Measurements from ENCODE around the gene ALK.

Gene ALK

DNA sequence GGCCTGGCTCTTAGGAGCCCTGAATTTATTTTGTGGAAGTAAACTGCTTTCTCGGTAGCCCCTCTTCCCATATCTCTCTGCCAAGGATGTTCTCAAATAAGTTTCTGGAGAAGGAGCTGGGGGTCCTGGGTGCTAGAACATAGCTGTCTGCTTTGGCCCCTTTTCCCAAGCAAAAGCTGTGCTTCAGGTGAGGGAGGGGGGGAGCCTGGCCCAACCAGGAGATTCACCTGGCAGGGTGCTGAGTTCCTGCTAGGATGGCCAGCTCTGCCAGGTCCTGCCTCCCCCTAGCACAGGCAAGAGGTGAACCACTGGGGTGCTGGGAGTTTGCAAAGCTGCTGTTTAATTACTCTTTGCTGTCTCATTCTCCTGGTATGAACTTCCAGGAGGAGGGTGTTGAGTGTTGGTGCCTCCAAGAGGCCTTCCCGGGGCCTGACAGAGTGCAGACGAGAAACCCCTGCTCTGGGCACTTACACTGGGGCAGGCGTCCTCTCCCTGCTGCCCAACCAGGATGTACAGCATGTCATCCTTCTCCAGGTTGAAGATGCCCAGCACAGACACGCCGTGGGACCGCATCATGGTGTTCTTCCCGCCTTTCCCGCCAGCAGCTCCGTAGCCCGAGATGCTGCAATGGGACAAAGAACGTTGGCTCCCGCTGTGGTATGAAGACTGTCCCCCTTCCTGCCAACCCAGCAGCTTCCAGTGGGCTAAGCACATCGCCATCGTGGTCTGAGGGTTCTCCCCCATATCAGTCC is 682.0 kb downstream of the ALK start:
- no peak overlapping the region for H3K27ac ChIP-seq
- H3K4me3 ChIP-seq: no peak overlapping the region

DNA sequence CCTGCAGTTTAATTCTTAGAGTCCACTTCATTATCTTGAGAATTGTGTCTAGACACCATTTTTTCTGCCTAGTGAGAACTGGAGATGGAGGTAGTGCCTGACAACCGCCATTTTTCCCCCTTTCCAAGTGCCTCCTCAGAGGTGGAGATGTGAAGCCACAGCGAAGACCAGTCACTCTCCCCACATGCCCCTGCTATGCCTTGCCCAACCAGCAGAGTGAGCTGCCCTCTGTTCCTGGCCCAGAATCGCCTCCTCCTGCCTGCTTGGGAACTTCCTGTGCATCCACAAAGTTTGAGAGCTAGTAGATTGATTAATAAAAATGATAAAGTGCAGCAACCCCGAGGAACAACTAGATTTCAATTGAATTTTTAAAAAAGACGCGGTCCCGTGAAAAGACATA is 682.9 kb downstream of the ALK start:
- no peak overlapping the region for H3K27ac ChIP-seq

DNA sequence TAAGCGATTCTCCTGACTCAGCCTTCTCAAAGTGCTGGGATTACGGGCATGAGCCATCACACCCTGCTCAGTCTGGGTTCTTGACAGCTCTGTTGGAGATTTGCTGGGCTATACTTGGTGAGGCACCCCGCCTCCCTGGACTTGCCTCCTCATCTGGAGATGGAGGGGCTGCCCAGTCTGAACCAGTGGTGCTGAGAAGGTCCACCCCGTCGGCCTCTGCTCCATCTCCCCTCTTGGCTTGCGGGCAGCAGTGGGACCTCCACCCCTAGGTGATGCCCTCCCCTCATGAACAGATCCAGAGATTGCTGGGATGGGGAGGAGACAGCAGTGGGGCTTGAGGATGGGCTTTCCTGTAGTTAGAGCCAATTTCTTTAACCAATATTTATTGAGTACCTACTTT is 685.3 kb downstream of the ALK start:
- Histone ChIP-seq H3K4me3 (no peak overlapping the region), H3K27ac (no peak overlapping the region)

More for the DNA sequence above, 682.9 kb downstream of the ALK start:
- no peak overlapping the region for H3K4me3 ChIP-seq

DNA sequence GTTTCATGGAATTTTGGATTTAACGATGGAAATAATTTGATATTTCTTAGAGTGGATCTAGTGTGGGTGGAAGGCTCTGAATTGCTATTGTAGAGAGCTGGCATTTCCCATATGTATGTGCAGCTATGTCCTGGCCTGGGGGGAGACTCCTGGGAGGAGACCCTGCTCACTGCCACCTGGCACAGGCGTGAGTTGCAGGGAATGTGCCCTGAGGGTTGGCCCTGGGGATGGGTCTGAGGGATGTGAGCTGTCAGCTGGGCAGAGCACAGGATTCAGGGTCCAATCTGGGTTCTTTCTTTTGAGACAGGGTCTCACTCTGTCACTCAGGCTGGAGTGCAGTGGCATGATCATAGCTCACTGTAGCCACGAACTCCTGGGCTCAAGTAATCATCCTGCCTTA is 686.0 kb downstream of the ALK start:
- Histone ChIP-seq H3K27ac (no peak overlapping the region), H3K4me3 (no peak overlapping the region)

DNA sequence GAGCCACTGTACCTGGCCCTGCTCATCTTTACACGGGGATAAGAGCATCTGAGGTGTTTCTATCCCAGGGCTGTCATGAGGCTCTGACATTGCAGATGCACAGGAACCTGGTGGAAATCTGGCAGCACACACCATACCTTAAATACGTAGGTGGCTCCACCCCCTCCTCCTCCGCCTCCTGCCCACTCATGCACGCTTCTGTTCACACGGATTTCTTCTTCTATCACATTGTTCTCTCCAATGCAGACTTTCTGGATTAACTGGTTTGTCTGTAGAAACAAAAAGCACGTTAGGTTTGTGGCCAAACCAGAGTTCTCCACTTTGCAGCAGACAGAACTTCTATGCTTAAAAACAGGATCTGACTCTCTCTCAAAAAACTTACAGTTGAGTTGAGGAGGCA is 688.0 kb downstream of the ALK start:
- Histone ChIP-seq H3K4me3 (no peak overlapping the region), H3K27ac (peak overlapping the region in 2 of 21 experiments; percentile 15 to 34)

DNA sequence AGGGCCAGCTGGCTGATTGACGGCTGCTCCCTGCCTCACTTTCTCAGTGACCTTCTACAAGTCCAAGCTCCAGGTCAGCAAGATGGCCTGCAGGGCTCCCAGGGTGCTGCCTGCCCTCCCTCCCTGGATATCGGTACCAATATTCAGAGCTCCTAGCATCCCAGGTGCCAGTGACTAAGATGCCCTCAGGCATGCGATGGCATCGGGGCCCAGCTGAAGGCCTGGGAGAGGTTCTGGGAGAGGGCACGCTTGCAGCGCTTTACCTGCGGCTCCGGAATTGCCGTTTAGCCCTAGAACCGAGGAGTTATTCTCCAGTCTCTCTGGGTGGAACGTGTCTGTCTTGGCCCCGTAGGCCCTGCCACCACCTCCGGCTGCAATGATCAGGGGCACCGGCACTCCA is 689.3 kb downstream of the ALK start:
- Histone ChIP-seq H3K27ac (no peak overlapping the region), H3K4me3 (no peak overlapping the region)

DNA sequence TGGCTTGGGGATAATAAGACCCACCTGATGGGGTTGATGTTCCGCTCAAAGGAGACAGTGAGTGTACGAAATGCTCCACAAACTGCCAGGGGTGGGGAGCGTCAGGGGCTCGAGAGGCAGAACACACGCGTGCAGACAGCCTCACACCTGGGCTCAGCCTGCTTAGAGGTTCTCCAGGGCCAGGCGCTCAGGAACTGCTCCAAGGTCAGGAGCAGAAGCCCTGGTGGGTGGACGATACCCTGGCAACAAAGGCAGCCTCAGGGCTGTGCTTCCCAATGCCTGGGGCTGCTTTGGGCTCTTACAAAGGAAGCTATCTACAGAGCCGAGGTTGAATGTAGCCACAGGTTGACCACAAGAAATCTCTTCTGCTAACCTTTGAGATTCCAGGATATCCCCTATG is 691.7 kb downstream of the ALK start:
- H3K4me3 ChIP-seq: no peak overlapping the region
- H3K27ac ChIP-seq: no peak overlapping the region

DNA sequence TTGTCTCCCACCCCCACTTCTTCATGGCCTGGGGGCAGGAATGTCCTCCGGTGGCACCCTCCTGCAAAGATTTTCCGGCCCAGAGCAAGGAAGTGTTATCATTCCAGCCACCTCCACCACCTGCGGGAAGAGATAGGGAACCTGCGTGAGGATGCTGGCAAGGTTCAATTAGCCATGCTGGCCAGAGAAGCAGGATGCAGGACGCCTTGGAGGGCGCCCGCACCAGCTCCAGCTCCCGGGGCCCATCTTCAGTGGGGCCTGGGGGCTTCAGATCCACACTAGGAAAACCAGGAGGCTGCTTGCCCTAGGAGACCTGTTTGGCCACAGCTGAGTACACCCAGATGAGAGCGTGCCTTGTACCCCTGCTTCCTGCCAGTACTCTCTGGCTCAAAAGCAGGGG is 692.4 kb downstream of the ALK start:
- H3K4me3 ChIP-seq: no peak overlapping the region
- H3K27ac ChIP-seq: no peak overlapping the region

DNA sequence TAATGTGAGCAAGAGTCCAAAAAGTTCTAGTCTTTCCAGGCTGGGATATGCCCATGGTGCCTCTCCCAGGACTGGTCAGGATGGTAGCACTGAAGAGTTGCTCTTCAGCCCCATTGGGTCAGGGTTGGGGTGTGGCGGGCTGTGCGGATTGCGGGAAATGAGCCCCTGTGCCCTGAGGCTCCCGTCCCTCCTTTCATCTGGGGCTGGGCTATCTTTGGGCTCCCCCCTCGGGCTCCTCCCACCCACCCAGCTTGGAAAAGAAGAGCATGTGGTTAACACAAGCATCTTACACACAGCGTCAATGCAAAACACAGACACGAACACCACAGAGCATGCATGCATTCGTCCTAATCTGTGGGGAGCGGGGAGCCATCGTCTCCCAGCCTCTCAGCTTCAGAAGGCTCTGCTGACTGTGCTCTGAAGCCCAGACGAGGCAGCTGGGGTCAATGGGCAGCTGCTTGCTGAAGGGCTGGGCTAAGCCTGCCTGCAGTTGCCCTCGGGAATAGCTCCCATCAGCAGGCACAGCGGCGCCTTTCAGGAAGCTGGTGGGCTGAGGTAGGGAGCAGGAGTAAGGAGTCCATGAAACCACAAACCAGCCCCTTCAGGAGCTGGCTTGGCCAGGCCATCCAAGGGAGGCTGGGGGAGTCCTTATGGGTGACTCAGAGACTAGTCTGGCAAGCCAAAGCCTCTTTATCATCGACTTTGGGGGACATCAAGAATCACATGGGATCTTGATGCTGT is 693.3 kb downstream of the ALK start:
- H3K4me3 ChIP-seq: no peak overlapping the region
- peak overlapping the region in 1 of 21 experiments; percentile 23 for H3K27ac ChIP-seq

DNA sequence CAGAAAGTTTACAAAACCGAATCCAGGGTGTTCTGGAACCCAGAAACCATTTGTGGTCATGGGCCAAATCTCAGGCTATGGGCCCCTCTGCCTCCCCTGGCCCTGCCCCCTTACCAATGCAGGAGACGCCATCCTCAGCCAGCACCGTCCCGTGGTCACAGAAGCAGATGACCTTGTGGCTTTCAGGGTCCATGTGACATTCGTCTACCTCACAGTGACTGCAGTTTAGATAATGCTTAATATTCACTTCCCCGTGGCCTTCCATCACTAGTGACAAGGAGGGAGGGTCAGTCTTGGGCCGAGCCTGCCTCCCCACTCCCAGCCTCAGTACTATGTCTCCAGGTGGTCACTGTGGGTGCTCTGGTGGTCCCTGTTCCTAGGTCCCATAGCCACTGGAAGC is 694.6 kb downstream of the ALK start:
- no peak overlapping the region for H3K27ac ChIP-seq
- H3K4me3 ChIP-seq: no peak overlapping the region

DNA sequence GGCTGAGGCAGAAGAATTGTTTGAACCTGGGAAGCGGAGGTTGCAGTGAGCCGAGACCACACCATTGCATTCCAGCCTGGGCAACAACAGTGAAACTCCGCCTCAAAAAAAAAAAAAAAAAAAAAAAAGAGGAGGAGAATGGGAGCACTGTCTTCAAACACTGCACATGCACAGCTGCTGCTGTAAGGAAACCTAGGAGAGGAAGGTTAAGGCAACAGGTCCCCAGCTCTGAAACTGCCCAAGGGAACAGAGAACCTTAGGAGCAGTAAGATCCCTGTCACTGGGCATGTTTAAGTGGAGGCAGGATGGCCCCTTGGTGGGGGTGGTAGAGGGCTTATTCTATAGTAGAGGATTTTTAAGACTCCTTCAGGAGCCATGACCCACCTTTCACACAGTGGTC is 695.0 kb downstream of the ALK start:
- H3K27ac ChIP-seq: no peak overlapping the region

DNA sequence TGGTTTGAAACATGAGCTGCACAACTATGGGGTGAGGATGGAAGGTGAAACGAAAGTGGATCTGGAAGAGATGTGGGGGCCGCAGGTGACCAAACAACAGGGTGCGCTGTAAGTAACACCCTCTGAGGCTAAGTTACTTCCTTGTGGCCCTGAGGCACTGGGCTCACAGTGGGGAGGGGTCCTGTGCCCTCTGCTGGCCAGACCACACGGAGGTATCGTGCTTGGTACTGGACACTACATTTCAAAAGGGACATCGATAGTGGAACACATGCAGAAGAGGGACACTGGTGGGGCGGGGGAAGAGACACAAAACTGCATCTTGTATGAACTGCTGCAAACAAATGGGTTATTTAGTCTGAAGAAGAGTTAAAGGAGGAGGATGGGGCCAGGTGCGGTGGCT is 695.6 kb downstream of the ALK start:
- H3K4me3 ChIP-seq: no peak overlapping the region
- no peak overlapping the region for H3K27ac ChIP-seq

More for the DNA sequence above, 695.0 kb downstream of the ALK start:
- H3K4me3 ChIP-seq: no peak overlapping the region

DNA sequence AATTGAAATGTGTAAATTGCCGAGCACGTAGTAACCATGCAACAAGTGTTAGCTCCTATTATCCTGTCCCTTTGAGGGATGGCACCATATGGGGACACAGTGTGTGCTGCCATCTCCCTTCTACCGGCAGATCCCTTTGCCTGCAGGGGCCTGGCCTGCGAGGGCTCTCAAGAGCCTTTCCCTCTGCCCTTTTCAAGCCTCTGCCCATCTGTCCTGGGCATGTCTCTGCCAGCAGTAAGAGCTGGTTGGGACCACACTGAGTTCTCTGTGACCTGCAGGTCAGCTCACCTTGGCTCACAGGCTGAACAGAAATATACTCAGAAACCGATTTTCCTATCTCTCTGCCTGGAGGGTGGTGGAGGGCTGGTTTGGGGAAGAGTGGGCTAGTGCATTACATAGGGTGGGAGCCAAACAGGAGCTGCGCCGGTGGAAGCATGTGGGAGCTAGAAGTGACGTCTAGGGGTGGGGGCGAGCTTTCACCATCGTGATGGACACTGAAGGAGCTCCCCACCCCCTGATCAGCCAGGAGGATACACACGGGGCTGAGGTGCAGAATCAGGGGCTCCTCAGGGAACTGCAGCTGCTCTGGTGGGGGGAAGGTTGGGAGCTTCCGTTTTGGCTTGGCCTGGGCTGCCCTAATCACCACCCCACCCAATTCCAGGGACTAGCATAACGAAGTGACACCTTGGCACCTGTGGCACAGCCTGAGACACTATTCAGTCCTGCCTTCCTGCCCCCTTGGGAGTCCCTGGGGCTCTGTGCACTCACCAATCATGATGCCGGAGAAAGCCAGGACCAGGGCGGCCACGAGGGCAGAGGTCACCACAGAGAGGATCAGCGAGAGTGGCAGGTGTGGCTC is 696.5 kb downstream of the ALK start:
- H3K27ac ChIP-seq: no peak overlapping the region
- H3K4me3 ChIP-seq: no peak overlapping the region

DNA sequence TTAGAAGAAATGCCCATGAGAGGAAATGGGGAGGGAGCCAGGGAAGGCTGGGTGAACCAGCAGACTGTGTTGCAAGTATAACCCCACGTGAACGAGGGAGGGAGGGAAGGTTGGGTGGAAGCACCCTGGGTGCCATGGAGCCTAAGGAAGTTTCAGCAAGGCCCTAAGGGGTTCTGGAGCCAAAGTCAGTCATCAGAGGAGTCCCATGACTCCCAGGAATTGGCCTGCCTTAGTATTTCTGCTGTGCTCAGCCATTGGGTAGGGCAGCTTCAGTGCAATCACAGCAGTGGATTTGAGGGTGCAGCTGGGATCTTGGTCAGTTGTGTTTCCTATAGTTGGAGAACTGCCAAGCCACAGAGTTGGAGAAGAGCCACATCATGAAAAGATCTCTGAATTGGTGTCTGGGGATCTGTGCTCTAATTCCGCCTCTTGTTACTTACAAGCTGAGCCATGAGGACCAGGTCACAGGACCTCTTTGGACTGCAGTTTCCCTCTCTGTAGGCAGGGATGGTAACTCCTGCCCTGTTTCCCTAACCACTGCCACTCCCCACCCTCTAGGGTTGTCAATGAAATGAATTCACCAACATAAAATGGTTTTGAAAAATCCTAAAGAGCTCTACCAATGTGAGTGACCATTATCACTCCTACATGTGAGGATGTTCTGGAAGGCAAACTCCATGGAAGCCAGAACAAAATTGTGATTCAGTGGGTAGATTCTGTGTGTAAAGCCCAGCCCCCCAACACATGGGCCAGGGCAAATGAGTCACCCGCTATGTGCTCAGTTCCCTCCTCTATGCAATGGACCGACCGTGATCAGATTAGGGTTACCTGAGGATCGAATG is 697.3 kb downstream of the ALK start:
- Histone ChIP-seq H3K27ac (peak overlapping the region in 1 of 21 experiments; percentile 9), H3K4me3 (no peak overlapping the region)

DNA sequence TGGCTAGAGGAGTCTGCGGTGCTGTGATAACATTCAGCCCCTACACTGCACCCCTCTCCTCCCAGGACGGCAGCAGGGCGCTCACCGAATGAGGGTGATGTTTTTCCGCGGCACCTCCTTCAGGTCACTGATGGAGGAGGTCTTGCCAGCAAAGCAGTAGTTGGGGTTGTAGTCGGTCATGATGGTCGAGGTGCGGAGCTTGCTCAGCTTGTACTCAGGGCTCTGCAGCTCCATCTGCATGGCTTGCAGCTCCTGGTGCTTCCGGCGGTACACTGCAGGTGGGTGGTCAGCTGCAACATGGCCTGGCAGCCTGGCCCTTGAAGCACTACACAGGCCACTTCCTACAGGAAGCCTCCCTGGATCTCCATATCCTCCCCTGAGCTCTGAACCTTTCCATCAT is 698.1 kb downstream of the ALK start:
- Histone ChIP-seq H3K27ac (peak overlapping the region in 1 of 21 experiments; percentile 9), H3K4me3 (no peak overlapping the region)

DNA sequence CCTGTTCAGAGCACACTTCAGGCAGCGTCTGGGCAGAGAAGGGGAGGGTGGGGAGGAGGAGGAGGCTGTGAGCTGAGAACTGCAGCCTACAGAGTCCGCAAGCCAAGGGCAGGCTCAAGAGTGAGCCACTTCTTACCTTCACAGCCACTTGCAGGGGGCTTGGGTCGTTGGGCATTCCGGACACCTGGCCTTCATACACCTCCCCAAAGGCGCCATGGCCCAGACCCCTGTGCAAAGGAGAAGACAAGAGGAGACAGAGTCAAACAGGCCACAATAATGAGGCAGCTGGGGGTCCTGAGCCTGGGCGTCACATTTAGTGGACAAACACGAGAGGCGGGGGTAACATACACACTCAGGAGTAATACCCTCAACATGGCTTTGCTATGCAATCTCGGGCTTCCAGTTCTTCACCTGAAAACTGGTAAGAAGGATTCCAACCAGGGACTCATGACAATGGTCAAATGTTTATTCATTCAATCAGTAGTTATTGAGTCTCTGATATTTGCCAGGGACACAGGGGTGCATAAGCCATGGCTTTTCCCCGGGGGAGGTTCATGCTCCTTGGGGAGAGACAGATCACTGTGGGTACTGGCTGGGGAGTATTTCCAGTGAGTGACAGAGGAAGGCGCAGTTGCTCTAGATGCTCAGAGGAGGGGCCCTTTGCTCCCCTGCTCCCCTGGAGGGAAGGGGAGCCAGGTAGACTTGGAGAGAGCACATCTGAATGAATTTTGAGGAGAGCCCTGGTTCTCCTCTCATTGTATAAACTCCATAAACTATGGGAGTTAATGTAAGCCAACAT is 698.8 kb downstream of the ALK start:
- peak overlapping the region in 1 of 21 experiments; percentile 9 for H3K27ac ChIP-seq
- no peak overlapping the region for H3K4me3 ChIP-seq

DNA sequence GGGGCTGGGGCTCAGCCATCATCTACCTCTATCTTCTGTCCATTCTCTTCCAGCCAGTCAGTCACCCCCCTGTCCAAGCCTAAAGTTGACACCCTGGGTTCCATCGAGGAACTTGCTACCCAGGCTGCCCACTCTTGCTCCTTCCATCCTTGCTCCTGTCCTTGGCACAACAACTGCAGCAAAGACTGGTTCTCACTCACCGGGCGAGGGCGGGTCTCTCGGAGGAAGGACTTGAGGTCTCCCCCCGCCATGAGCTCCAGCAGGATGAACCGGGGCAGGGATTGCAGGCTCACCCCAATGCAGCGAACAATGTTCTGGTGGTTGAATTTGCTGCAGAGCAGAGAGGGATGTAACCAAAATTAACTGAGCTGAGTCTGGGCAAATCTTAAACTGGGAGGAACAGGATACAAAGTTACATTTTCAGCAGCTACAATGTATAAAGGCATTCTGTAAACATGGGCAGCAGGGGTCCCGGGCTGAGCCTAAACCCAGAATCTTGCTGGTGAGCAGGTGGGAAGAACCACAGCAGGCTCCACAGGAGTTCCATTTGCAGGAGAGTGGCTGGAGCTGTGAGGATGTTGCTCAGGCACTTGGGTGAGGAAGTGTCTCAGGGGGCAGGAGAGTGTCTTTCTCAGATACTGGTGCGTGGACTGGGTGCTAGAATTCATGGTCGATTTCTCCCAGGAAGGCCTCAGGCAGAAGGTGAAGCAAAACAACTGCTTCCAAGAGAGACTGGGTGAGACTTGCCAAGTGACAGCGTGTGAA is 700.7 kb downstream of the ALK start:
- Histone ChIP-seq H3K27ac (no peak overlapping the region), H3K4me3 (no peak overlapping the region)

DNA sequence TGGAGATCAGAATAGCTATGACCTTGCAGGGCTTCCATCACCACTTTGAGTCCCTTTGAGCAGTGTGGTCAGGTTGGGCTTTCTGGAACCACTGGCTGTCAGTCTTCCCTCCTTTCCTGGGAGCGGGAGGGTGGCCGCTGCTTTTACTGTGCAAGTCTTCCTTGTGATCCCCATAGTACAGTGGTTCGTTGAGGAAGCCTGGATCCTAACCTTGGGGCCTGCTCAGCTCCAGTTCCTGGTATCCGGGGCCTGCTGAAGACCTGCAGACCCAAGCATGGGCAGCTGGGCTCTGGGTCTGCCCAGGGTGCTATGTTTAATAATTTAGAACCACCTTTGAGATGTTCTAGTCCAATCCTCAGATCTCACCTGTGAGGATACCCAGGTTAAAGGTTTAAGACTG is 702.0 kb downstream of the ALK start:
- no peak overlapping the region for H3K4me3 ChIP-seq
- H3K27ac ChIP-seq: no peak overlapping the region

Data from skin epidermis (tissue), 12 donors.